Activated CD8-positive, alpha-beta memory T cell treated with anti-CD3 and anti-CD28 coated beads for 36 hours (primary cell): ENCODE data around the gene CSRNP3. TPM values are rescaled to one million over a fixed set of nuclear protein-coding genes. Genes with fewer than 3 reads are reported as not detected.

ENCODE experiments used
- CTCF ChIA-PET: fragments of 350-600 bp; sonication (Branson Sonifier 250); formaldehyde crosslinking; loops from one replicate; lab custom pipeline; 2021; ENCODE audit warnings: antibody characterized with exemption; lab: Charles Lee
- POLR2A ChIA-PET: fragments of 350-600 bp; sonication (Branson Sonifier 250); formaldehyde crosslinking; loops from one replicate; lab custom pipeline; 2021; ENCODE audit warnings: antibody characterized with exemption; lab: Charles Lee
- total RNA-seq, 2 experiments: library from RNA; stranded (reverse); gene quantifications; one replicate each; pipeline ENCODE4 v1.2.3, GENCODE V29; 2021

Gene CSRNP3
- total RNA-seq, 2 experiments from 2014 or later = not detected

GRCh38 chr2:165535471-165535870, 66.0 kb downstream of the CSRNP3 start:
- POLR2A ChIA-PET = no interaction called here
- CTCF ChIA-PET = no interaction called here

GRCh38 chr2:165536851-165537499, 67.5 kb downstream of the CSRNP3 start:
- ChIA-PET CTCF (no interaction called here), POLR2A (no interaction called here)

GRCh38 chr2:165539985-165540384, 70.5 kb downstream of the CSRNP3 start:
- CTCF ChIA-PET = no interaction called here

DNA sequence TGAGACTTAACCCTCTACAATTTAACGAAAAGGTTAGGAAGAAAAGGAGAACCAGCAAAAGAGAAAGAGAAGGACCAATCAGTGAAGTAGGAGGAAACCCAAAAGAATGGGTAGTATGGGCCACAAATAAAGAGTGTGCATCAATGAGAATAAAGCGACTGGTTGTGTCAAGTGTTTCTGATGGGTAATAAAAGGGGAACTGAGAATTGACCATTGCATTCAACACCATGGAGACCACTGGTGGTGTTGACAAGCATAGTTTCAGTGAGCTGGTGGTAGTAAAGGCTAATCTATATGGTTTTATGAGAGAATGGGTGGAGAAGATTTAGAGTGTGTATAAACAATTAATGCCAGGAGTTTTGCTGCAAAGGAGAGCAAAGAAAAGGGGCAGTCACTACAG, 75.4 kb downstream of the CSRNP3 start:
- ChIA-PET CTCF (no interaction called here), POLR2A (no interaction called here)

More at GRCh38 chr2:165539985-165540384, 70.5 kb downstream of the CSRNP3 start:
- POLR2A ChIA-PET = no interaction called here

- ChIA-PET CTCF (no interaction called here), POLR2A (no interaction called here)
These were observed 78.4 kb downstream of the CSRNP3 start for GRCh38 chr2:165547900-165548299.

DNA sequence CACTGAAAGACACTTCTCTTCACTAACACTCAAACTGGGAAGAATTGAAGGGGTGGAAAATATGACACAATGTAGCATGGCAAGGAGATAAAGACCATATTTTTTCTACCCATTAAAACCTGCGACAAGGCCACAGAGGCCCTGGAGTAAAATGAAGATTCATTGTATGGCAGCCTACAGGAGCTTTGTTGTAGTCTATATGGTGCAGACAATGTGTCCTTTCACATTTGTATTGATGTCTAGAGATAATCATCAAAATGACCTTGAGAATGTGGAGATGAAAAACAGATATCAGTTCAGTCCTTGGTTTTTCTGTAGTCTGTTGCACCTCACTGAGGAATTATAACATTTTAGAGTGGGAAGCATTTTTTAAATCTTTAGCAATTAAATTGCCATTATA, 80.1 kb downstream of the CSRNP3 start:
- CTCF ChIA-PET = no interaction called here
- POLR2A ChIA-PET = no interaction called here

GRCh38 chr2:165558832-165559231, 89.3 kb downstream of the CSRNP3 start:
- CTCF ChIA-PET = interaction anchor here (0.7 kb wide), 1 partner anchor 23 kb away, joined by 3 read pairs; no protein-coding TSS in a partner anchor

GRCh38 chr2:165560377-165560988, 91.0 kb downstream of the CSRNP3 start:
- POLR2A ChIA-PET = no interaction called here

More at GRCh38 chr2:165558832-165559231, 89.3 kb downstream of the CSRNP3 start:
- POLR2A ChIA-PET = no interaction called here

DNA sequence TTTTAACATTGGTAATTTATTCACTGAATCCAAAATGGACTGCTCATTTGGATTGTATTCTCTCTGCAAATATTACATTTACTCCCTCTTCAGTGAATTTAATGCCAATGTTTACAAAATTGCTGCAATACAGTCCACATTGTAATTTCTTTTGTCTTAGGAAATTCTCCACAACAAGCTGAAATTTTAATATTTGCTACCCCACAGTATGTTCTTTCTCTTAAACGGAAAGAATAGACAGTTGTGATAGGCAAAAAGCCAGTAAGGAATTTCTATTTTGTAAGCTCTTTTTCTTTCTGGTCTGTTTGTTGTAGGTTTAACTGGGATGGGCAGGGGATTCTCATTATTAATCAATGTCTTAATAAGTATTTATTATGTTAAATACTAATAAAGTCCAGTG, 92.0 kb downstream of the CSRNP3 start:
- POLR2A ChIA-PET = no interaction called here
- CTCF ChIA-PET = no interaction called here

More at GRCh38 chr2:165560377-165560988, 91.0 kb downstream of the CSRNP3 start:
- CTCF ChIA-PET = no interaction called here

DNA sequence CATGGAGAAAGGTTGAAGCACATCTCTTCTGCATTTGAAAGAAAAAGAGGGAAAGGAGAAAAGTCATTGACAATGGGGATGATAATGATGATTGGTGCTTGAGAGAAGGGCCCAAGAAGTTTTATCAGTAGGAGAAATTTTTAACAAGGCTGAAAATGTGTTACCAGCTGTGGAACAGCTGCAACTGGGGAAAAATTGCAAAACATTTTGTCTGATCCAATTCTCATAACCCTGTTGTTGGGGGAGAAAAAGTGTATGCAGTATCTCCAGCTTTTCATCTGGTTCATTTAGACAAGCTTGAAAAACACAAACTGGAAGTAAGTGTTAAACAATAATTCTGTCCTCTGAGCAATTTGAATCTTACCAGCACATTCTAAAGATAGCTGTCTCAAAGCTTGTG, 92.7 kb downstream of the CSRNP3 start:
- ChIA-PET CTCF (no interaction called here), POLR2A (no interaction called here)

GRCh38 chr2:165563468-165564225, 94.1 kb downstream of the CSRNP3 start:
- CTCF ChIA-PET = no interaction called here
- POLR2A ChIA-PET = no interaction called here

DNA sequence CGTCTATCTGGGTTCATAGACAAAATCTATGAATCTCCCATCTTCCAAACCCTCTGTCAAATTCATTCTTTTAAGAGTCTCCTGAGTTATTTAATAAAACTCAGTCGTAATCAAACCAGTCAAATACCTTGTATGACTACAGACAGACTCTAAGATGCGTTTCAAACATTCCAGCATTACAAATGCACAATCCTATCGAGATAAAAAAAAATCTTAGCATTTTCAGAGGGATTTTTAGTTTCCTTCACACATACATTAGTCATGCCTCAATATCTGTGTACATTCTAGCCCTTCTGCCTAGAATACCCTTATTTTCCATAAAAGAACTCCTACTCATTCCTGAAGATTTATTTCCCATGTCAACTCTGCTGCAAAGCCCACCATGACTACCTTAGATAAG, 96.5 kb downstream of the CSRNP3 start:
- ChIA-PET CTCF (no interaction called here), POLR2A (no interaction called here)

DNA sequence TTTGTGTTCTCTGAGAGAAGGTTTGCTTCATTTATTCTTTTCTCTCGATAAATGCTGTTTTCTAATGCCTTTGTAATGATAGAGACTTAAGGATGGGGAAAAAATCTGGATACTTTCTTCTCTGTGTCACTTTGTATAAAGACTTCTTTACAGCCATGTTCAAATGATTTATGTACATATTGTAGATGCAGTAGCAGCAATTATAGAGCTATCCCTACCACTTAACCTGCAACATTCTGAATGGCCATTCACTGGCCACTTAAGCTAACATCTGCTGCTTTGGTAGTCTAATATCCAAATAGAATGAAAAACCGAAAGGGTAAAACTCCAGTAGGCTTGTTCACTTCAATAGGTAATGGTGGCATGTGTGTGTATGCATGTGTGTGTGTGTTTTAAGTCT, 97.8 kb downstream of the CSRNP3 start:
- ChIA-PET POLR2A (no interaction called here), CTCF (no interaction called here)

DNA sequence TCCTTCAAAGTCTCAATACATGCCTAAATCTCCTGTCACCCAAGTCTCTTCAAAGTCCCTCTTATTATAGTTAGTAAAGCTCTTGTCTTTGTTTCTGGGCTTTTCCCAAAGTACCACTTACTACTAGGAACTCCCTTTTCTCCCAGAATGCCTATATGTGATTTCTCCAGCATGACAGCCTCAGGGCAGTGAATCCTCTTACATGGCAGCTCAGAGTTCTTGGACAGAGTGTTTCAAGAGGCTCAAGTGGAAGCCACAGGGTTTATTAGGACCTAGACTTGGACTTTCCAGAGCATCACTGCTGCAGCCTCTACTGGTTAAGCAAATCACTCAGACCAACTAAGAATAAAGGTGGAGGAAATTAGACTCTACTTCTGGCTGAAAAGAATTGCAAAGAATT, 98.9 kb downstream of the CSRNP3 start:
- CTCF ChIA-PET = no interaction called here

GRCh38 chr2:165571477-165571876, 102.0 kb downstream of the CSRNP3 start:
- ChIA-PET CTCF (no interaction called here), POLR2A (no interaction called here)

More for the DNA sequence above, 98.9 kb downstream of the CSRNP3 start:
- POLR2A ChIA-PET = no interaction called here

- CTCF ChIA-PET = no interaction called here
These were observed 102.7 kb downstream of the CSRNP3 start for GRCh38 chr2:165572151-165572550.

DNA sequence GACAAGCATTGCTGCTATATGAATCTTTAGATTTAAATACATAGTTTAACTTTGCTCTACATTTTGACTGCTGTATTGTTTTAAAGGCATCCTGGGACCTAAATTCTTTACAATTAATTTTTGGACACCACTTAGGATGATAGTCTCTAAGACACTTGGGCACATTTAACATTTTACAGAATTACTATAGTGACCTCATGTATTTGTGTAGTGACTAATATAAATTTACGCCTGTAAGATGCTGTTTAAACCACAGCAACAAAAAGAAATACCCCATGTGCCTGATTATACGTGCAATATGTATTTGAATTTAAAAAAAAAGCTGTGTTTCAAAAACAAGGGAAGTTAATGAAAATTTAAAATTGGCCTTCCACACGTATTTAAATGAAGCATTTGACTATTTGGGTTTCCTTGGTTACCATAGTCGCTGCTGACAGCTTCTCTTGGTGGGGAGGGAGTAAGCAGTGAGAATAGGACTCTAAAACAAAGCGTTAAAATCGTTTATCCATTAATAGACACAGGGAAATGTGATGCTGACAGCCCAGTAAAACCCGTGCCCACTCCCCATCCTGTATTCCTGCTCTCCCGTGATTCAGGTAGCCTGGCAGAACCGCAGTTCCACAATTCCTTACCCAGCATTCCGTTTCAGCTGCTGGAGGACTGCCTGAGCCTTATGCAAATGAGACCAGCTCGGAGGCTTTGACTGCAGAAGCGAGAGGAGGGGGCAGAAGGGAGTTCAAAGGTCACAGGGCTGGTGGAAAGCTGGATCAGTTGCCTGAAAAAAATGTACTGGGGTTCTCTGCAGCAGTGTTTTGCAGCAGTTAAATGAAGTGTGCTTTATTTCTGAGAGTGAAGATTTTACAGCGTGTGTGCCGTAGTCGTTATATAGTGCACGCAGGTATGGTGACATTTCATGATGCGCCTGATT, 104.3 kb downstream of the CSRNP3 start:
- ChIA-PET POLR2A (no interaction called here), CTCF (no interaction called here)

More at GRCh38 chr2:165572151-165572550, 102.7 kb downstream of the CSRNP3 start:
- POLR2A ChIA-PET = no interaction called here

DNA sequence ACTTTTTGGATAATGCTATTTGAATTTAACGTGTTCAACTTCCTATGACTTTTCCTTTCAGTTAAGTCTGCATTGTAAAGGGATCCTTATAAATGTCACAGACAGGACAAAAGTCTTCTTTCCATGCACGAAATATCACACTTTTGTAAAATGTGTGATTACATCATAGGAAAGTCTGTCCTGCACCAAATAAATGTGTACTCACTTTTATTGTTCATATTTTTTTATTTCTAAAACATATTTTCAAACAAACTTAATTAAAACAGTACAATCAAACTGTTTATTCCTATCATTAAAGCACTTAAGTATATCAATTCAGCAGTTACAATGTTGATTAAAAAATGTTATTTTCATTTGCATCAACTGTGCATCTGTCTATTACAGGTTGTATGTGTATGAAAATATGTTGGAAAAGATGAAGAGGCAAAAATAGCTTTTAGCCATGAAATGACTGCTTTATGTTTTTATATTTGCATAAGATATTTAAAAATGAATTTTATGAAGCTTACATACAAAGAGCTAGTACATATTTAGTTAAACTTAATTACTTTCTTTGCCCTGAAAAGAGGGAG, 105.6 kb downstream of the CSRNP3 start:
- CTCF ChIA-PET = no interaction called here
- POLR2A ChIA-PET = no interaction called here
